Brain microvascular endothelial cell (primary cell): ENCODE measurements around the gene CYP4F8.

Experiments used
- DNase-seq: peaks from one replicate; pipeline ENCODE4 v3.0.0-alpha.2; 2020
- H3K27ac ChIP-seq: fragments of 250-450 bp; sonication (Bioruptor Pico); 2 replicates; pipeline ENCODE4 v1.5.1; 2020; ENCODE audit warnings: mild to moderate bottlenecking, moderate library complexity
- H3K27me3 ChIP-seq: fragments of 250-450 bp; sonication (Bioruptor Pico); replicated peaks from 2 replicates; pipeline ENCODE4 v1.5.1; 2020; ENCODE audit warnings: mild to moderate bottlenecking
- H3K36me3 ChIP-seq: fragments of 250-450 bp; sonication (Bioruptor Pico); replicated peaks from 2 replicates; pipeline ENCODE4 v1.5.1; 2020; ENCODE audit warnings: mild to moderate bottlenecking
- H3K4me3 ChIP-seq: 2 replicates; pipeline ENCODE4 v1.5.1; 2011; ENCODE audit warnings: low read depth, mild to moderate bottlenecking, control low read depth, low read length, moderate library complexity
- in situ Hi-C: cut with HindIII; loops from 2 replicates; pipeline ENCODE4 v1.10.0; 2017; ENCODE audit warnings: low sequenced_read_pairs, low pct_ligation_motif_present
- TF ChIP-seq, protein P1 (sequence below): IDR thresholded peaks from 2 replicates; pipeline ENCODE4 v1.5.1; 2011; ENCODE audit warnings: low read depth, mild to moderate bottlenecking, moderate library complexity, low read length, control low read depth, inconsistent platforms; ENCODE audit errors: missing control alignments

Gene CYP4F8

DNA sequence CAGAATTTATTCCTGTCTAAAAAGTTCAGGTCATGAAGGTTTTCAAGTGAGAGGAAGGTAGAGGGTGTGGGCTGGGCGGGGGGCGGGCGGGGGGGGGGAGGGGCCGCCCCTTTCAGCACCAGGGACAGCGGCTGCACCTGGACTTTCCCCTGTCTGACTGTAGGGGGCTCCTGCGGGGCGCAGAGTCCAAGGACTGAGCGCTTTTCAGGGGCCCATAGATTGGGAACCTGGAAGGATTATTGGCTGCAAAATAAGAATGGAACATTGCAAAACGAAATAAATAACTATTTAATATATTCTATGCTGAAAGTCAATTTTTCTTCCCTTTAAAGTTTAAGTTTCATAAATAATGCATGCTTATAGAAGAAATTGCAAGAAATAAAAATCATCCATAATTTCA, 16.8 kb downstream of the CYP4F8 start:
- no peak for DNase-seq
- H3K36me3 ChIP-seq = no peaks in the 10 kb centered on the region

DNA sequence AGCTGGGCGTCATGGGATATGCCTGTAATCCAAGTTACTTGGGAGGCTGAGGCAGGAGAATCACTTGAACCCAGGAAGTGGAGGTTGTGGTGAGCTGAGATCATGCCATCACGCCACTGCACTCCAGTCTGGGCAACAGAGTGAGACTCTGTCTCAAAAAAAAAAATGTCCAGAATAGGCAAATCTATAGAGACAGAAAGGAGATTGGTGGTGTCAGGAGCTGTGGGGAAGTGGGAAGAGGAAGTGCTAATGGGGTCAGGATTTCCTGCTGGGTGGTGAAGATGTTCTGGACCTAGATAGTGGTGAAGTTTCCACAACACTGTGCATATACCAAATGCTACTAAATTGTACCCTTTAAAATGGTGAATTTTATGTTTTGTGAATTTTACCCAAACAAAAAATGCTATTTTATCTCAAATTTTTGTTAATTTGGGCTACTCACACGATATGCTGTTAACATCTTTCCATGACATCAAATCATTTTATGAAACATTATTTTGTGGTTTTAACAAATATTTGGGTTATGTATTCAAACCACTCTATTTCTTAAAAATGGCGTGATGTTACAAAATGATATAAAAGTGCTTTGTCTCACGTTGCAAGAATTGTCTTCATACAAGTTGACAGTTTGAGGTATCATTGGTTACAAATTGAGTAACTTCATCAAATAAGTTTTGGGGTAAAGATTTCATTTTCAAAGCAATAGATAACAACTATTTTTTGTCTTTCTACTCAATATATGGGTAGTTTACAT, 18.2 kb downstream of the CYP4F8 start:
- Histone ChIP-seq H3K27ac (no peak overlapping the region), H3K27me3 (no peaks in the 10 kb centered on the region), H3K36me3 (no peaks in the 10 kb centered on the region), H3K4me3 (no peak overlapping the region)
- in situ Hi-C loops = no loop called here
- DNase-seq = no peak
- TF ChIP-seq, protein P1, sequence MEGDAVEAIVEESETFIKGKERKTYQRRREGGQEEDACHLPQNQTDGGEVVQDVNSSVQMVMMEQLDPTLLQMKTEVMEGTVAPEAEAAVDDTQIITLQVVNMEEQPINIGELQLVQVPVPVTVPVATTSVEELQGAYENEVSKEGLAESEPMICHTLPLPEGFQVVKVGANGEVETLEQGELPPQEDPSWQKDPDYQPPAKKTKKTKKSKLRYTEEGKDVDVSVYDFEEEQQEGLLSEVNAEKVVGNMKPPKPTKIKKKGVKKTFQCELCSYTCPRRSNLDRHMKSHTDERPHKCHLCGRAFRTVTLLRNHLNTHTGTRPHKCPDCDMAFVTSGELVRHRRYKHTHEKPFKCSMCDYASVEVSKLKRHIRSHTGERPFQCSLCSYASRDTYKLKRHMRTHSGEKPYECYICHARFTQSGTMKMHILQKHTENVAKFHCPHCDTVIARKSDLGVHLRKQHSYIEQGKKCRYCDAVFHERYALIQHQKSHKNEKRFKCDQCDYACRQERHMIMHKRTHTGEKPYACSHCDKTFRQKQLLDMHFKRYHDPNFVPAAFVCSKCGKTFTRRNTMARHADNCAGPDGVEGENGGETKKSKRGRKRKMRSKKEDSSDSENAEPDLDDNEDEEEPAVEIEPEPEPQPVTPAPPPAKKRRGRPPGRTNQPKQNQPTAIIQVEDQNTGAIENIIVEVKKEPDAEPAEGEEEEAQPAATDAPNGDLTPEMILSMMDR = no peak

More for the DNA sequence above, 16.8 kb downstream of the CYP4F8 start:
- Histone ChIP-seq H3K27me3 (no peaks in the 10 kb centered on the region), H3K27ac (no peak overlapping the region), H3K4me3 (no peak overlapping the region)
- in situ Hi-C loops = no loop called here
- TF ChIP-seq, protein P1 = peak; percentile 47

DNA sequence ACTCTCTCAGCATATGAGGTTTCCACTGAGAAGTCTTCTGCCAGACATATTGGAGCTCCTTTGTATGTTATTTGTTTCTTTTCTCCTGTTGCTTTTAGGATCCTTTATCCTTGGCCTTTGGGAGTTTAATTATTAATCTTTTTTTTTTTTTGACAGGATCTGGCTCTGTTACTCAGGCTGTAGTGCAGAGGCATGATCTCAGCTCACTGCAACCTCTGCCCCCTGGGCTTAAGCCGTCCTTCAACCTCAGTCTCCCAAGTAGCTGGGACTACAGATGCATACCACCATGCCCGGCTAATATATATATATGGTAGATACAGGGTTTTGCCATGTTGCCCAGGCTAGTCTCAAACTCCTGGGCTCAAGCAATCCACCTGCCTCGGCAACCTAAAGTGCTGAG, 19.1 kb downstream of the CYP4F8 start:
- H3K36me3 ChIP-seq = no peaks in the 10 kb centered on the region
- in situ Hi-C loops = no loop called here
- H3K27me3 ChIP-seq = no peaks in the 10 kb centered on the region
- H3K27ac ChIP-seq = no peak overlapping the region
- H3K4me3 ChIP-seq = no peak overlapping the region
- DNase-seq = no peak
- TF ChIP-seq, protein P1 = no peak

DNA sequence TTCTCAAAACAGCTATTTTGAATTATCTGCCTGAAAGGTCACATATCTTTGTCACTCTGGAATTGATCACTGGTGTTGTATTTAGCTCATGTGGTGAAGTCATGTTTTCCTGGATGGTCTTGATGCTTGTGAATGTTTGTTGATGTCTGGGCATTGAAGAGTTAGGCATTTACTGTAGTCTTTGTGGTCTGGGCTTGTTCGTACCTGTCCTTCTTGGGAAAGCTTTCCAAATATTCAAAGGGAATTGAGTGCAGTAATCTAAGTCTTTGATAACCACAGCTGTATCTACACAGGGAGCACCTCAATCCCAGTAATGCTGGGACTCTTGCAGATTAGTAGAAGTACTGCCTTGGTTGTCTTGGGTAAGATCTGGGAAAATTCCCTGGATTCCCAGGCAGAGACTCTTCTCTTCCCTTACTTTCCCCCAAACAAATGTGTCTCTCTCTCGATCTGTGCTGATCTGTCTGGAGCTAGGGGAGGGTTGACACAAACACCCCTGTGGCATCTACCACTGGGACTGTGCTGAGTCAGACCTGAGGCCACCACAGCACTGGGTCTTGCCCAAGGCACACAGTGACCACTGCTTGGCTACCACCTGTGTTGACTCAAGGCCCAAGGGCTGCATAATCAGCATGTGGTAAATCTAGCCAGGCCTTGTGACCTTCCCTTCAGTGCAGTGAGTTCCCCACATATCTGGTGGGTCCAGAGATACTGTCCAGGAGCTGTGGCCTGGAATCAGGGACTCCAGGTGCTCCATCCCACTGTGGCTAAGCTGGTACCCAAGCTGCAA, 20.2 kb downstream of the CYP4F8 start:
- in situ Hi-C loops = no loop called here
- Histone ChIP-seq H3K27ac (no peak overlapping the region), H3K36me3 (no peaks in the 10 kb centered on the region), H3K27me3 (no peaks in the 10 kb centered on the region), H3K4me3 (no peak overlapping the region)
- TF ChIP-seq, protein P1 = no peak
- DNase-seq = no peak

DNA sequence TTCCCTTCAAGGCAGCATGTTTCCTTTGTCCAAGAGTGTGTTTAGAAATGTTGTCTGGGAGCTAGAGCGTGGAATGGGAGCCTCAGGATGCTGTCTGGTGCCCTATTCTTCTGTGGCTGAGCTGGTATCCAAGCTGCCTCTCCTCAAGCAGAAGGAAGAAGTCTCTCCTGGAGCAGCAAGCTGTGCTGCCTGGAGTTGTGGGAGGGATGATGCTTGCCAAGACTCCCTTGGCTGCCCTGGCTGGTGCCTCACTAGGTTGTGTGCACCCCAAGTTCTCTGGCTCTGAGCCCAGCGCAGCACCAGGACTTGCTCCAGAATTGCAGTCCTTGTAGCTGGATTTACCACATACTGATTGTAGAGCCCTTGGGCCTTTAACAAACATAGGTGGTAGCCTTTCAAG, 21.0 kb downstream of the CYP4F8 start:
- no peak for DNase-seq
- H3K4me3 ChIP-seq = no peak overlapping the region
- TF ChIP-seq, protein P1 = no peak
- H3K27me3 ChIP-seq = no peaks in the 10 kb centered on the region
- H3K27ac ChIP-seq = no peak overlapping the region
- in situ Hi-C loops = no loop called here
- no peaks in the 10 kb centered on the region for H3K36me3 ChIP-seq

DNA sequence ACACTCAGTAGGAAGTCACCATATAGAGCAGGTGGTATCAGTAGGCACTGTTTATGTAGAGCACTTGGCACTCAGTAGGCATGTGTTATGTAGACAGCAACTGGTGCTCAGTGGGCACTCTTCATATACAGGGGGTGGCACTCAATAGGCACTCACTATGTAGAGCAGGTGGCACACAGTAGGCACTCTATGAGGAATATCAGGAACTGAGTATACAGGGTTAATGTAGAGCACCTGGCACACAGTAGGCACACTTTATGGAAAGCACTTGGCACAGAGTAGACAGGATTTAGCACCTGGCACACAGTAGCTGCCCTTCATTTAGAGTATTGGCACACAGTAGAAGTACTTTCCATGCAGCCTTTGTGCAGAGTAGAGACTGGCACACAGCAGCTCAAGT, 24.6 kb downstream of the CYP4F8 start:
- TF ChIP-seq, protein P1 = no peak
- Histone ChIP-seq H3K36me3 (no peaks in the 10 kb centered on the region), H3K4me3 (no peak overlapping the region), H3K27ac (no peak overlapping the region), H3K27me3 (no peaks in the 10 kb centered on the region)
- in situ Hi-C loops = no loop called here
- no peak for DNase-seq
